Right lobe of liver (tissue), 6 donors: ENCODE measurements around the gene NCKAP1. TPM values are rescaled to one million over a fixed set of nuclear protein-coding genes. Genes with fewer than 3 reads are reported as not detected.
"Not testable (repeated sequence)": the region's sequence is repeated elsewhere in the genome, so short reads cannot be mapped to it uniquely, and the experiment has no call there.

Source experiments
- ATAC-seq, 4 donors: fragments of 200-7000 bp; cut with Tn5 transposase; one replicate each; pipeline ENCODE4 v1.9.1; 2020; ENCODE audit warnings: mild to moderate bottlenecking in 4 of 4, moderate library complexity in 4 of 4
- DNase-seq, 3 donors: peaks; one replicate each; pipeline ENCODE4 v3.0.0-alpha.2; 2020
- H3K27ac ChIP-seq, 3 donors: fragments of 200-600 bp; one replicate each; pipeline ENCODE4 v1.8.0; 2022
- H3K27me3 ChIP-seq, 2 donors: fragments of 200-600 bp; one replicate each; pipeline ENCODE4 v1.8.0; 2022
- H3K36me3 ChIP-seq, 4 donors: fragments of 200-600 bp; sonication (generic) in 1 of 4; one replicate each; pipeline versions ENCODE4 v1.5.1 to v1.8.0; 2017 to 2022; ENCODE audit warnings: control low read depth in 1 of 4
- H3K4me1 ChIP-seq, 4 donors: fragments of 200-600 bp; sonication (generic) in 1 of 4; one replicate each; pipeline versions ENCODE4 v1.5.1 to v1.8.0; 2017 to 2022; ENCODE audit warnings: control low read depth in 1 of 4
- H3K4me3 ChIP-seq, 3 donors: fragments of 200-600 bp; one replicate each; pipeline ENCODE4 v1.8.0; 2022
- H3K9me3 ChIP-seq, 4 donors: fragments of 200-600 bp; sonication (generic) in 1 of 4; one replicate each; pipeline versions ENCODE4 v1.5.1 to v1.8.0; 2017 to 2022; ENCODE audit warnings: control low read depth in 1 of 4
- CTCF ChIP-seq, 4 donors: fragments of 200-600 bp in 3 of 4; fragments of 450-650 bp in 1 of 4; IDR thresholded peaks; one replicate each; pipeline versions ENCODE4 v1.5.1 to v1.8.0; 2016 to 2022; ENCODE audit warnings: antibody characterized with exemption in 4 of 4, mild to moderate bottlenecking in 2 of 4
- POLR2A ChIP-seq: fragments of 450-650 bp; IDR thresholded peaks from one replicate; pipeline ENCODE4 v1.6.1; 2017; ENCODE audit warnings: antibody characterized with exemption, mild to moderate bottlenecking
- WGBS: methylation state at CpG from one replicate; pipeline ENCODE4 v1.1.6; 2018; ENCODE audit warnings: low coverage, low lambda C conversion rate; ENCODE audit not compliant: insufficient coverage; ENCODE audit errors: missing lambda C conversion rate; 5-methylcytosine and 5-hydroxymethylcytosine counted together
- intact Hi-C, 2 donors: fragments of 100-400 bp; cut with DNase I; formaldehyde crosslinking; loops; one replicate each; pipeline versions ENCODE4 v1.11.2 to v1.14.1; 2022
- total RNA-seq, 6 experiments: library from RNA; depleted of rRNA in 2 of 6; stranded (reverse); fragments of >200 nt in 2 of 6; fragmentation: NEBNext Ultra II Directional in 3 of 6; extraction: Animal tissue kit (Norgen Biotek cat#: 25700) in 3 of 6; gene quantifications; one replicate each; pipeline versions ENCODE4 v1.1.0 to v1.2.4, GENCODE V29; 2016 to 2023
- donor health status: DM: no; HTN: yes; CAD: no.
- donor health status: DM: no; HTN: no; CAD: no.
- donor health status: DM: no; HTN: no; CAD: no.
- donor health status: DM: no; HTN: yes; CAD: no.
- donor health status: DM: no; HTN: yes; CAD: no.

NCKAP1 gene
- total RNA-seq, 6 experiments from 2014 or later, result 31.9 to 50.3 (median 43.3) TPM

DNA sequence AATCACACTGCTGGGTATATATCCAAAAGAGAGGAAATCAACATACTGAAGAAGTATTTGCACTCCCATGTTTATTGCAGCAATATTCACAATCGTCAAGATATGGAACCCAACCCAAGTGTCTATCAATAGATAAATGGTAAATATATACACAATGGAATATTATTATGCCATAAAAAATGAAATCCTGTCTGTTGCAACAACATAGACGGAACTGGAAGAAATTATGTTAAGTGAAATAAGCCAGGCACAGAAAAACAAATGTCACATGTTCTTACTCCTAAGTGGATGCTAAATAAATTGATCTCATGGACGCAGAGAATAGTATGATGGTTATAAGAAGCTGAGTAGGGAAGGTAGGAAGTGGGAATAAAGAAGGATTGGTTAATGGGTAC, 65.7 kb downstream of the NCKAP1 start:
- intact Hi-C loops, result no loop called here
- no peak for TF ChIP-seq POLR2A
- no peak for TF ChIP-seq CTCF (IDR thresholded peaks at IDR 0.05)
- peaks cover 0 to 5% (median 0%) of the 10 kb centered on the region in 4 donors for H3K4me1 ChIP-seq
- H3K36me3 ChIP-seq, result peaks cover 0 to 14% (median 2%) of the 10 kb centered on the region in 4 donors
- DNase-seq (no peak), ATAC-seq (no peak)
- no peaks in the 10 kb centered on the region for H3K9me3 ChIP-seq
- no peak overlapping the region for H3K4me3 ChIP-seq
- WGBS, result 97% methylated on average over 3 of the region's 3 CpGs
- no peaks in the 10 kb centered on the region for H3K27me3 ChIP-seq
- no peak overlapping the region for H3K27ac ChIP-seq

DNA sequence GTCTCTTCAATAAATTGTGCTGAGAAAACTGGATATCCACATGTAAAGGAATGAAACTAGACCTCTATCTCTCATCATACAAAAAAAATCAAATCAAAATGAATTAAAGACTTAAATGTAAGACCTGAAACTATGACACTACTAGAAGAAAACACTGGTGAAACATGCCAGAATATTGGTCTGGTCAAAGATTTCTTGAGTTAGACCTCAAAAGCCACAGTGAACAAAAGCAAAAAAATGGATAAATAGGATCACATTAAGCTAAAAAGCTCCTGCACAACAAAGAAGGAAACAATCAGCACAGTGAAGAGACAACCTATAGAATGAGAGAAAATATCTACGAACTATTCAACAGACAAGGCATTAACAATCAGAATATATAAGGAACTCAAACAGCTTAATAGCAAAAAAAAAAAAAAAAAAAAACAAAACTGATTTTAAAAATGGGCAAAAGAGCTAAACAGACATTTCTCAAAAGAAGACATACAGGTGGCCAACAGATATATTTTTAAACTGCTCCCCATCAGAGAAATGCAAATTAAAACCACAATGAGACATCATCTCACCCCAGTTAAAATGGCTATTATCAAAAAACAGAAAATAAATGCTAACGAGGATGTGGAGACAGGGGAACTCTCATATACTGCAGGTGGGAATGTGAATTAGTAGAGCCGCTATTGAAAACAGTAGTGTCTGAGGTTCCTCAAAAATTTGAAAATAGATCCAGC, 66.3 kb downstream of the NCKAP1 start:
- no peak for ATAC-seq
- Histone ChIP-seq H3K27me3 (no peaks in the 10 kb centered on the region), H3K9me3 (no peaks in the 10 kb centered on the region), H3K4me3 (no peak overlapping the region), H3K4me1 (peaks cover 0 to 5% (median 0%) of the 10 kb centered on the region in 4 donors), H3K36me3 (peaks cover 0 to 13% (median 2%) of the 10 kb centered on the region in 4 donors), H3K27ac (no peak overlapping the region)
- intact Hi-C loops, result no loop called here
- no peak for TF ChIP-seq CTCF (IDR thresholded peaks at IDR 0.05)
- TF ChIP-seq POLR2A, result no peak
- WGBS, result 100% methylated on average over 3 of the region's 3 CpGs
- DNase-seq, result no peak

DNA sequence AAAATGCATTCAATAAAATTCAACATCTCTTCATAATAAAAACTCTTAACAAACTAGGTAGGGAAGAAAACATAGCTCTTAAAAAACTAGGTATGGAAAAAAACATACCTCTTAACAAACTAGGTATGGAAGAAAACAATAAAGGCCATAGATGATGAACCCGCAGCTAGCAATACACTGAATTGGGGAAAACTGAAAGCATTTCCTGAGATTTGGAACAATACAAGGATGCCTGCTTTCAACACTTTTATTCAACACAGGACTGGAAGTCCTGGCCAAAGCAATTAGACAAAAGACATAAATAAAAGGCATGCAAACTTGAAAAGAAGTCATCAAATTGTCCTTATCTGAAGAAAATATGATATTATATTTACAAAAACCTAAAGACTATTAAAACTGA, 67.8 kb downstream of the NCKAP1 start:
- Histone ChIP-seq H3K4me1 (peaks cover 0 to 5% (median 0%) of the 10 kb centered on the region in 4 donors), H3K36me3 (peaks cover 0 to 10% (median 2%) of the 10 kb centered on the region in 4 donors), H3K27ac (no peak overlapping the region), H3K9me3 (no peaks in the 10 kb centered on the region), H3K27me3 (no peaks in the 10 kb centered on the region), H3K4me3 (no peak overlapping the region)
- DNase-seq, result no peak
- WGBS, result 79% methylated on average over 1 of the region's 1 CpG
- intact Hi-C loops, result no loop called here
- TF ChIP-seq CTCF (IDR thresholded peaks at IDR 0.05) (no peak), POLR2A (no peak)
- ATAC-seq, result no peak

- Histone ChIP-seq H3K4me3 (no peak overlapping the region), H3K4me1 (peaks cover 0 to 2% (median 0%) of the 10 kb centered on the region in 4 donors), H3K36me3 (peaks cover 0 to 13% (median 2%) of the 10 kb centered on the region in 4 donors), H3K27me3 (no peaks in the 10 kb centered on the region), H3K27ac (no peak overlapping the region), H3K9me3 (no peaks in the 10 kb centered on the region)
- no peak for ATAC-seq
- TF ChIP-seq POLR2A, result no peak
- TF ChIP-seq CTCF (IDR thresholded peaks at IDR 0.05), result no peak
- no peak for DNase-seq
- intact Hi-C loops, result no loop called here
These were observed 69.8 kb downstream of the NCKAP1 start for GRCh38 chr2:182968493-182968892.

GRCh38 chr2:182966356-182966755, 71.9 kb downstream of the NCKAP1 start:
- WGBS, result 95% methylated on average over 8 of the region's 8 CpGs
- intact Hi-C loops, result not testable (repeated sequence)

More at GRCh38 chr2:182966356-182966755, 71.9 kb downstream of the NCKAP1 start:
- H3K27me3 ChIP-seq, H3K27ac ChIP-seq, H3K4me3 ChIP-seq, H3K9me3 ChIP-seq, H3K4me1 ChIP-seq, DNase-seq, ATAC-seq: not testable (repeated sequence)
- H3K36me3 ChIP-seq, result peaks cover 0 to 17% (median 2%) of the 10 kb centered on the region in 4 donors
